GM10266 (cell line): ENCODE data around the gene UBE2I.

Experiments used
- DNase-seq: peaks from one replicate; pipeline ENCODE4 v3.0.0; 2012; ENCODE audit errors: extremely low spot score
- TF ChIP-seq, protein P1 (sequence below): IDR thresholded peaks from 2 replicates; pipeline ENCODE4 v1.5.1; 2012; ENCODE audit warnings: mild to moderate bottlenecking, low read depth; ENCODE audit not compliant: control insufficient read depth, insufficient read depth; ENCODE audit errors: missing control alignments

The UBE2I gene

DNA sequence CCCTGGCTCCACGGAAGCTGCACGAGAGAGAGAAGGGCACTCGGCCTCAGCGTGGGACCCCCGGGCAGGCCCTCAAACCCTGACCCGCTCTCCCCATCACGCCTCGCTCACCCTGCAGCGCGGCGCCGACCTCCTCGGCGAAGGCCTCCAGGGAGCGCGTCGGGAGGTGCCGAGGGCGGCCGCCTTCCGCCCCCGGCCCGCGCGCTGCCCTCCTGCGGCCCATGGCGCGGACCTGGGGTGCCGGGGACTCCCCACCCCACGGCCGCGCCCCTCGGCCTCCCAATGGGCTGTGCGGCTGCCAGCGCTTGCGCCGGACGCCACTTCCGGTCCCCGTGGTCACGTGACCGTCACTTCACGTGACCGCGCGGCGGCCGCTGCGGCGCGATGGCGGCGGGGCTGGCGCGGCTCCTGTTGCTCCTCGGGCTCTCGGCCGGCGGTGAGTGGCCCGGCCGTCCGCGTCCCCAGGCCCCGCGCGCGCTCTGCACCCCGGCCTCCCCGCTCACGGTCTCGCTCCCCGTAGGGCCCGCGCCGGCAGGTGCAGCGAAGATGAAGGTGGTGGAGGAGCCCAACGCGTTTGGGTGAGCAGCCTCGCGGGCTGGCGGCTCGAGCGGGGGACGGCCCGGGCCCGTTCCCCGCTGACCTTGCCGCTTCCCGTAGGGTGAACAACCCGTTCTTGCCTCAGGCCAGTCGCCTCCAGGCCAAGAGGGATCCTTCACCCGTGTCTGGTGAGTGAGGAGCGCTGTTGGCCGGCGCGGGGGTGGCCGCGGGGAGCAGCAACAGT is 42.3 kb downstream of the UBE2I start, which contains the start of the genes GNPTG and TSR3:
GNPTG (plus strand) TSS at position 350 of the 781 bp plus-strand sequence; CDS start at position 385, 35 bp downstream.
TSR3 (minus strand) TSS at position 297 of the 781 bp plus-strand sequence; CDS start at position 223, 74 bp downstream.
- TF ChIP-seq, protein P1, sequence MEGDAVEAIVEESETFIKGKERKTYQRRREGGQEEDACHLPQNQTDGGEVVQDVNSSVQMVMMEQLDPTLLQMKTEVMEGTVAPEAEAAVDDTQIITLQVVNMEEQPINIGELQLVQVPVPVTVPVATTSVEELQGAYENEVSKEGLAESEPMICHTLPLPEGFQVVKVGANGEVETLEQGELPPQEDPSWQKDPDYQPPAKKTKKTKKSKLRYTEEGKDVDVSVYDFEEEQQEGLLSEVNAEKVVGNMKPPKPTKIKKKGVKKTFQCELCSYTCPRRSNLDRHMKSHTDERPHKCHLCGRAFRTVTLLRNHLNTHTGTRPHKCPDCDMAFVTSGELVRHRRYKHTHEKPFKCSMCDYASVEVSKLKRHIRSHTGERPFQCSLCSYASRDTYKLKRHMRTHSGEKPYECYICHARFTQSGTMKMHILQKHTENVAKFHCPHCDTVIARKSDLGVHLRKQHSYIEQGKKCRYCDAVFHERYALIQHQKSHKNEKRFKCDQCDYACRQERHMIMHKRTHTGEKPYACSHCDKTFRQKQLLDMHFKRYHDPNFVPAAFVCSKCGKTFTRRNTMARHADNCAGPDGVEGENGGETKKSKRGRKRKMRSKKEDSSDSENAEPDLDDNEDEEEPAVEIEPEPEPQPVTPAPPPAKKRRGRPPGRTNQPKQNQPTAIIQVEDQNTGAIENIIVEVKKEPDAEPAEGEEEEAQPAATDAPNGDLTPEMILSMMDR, result peak; percentile 4

DNA sequence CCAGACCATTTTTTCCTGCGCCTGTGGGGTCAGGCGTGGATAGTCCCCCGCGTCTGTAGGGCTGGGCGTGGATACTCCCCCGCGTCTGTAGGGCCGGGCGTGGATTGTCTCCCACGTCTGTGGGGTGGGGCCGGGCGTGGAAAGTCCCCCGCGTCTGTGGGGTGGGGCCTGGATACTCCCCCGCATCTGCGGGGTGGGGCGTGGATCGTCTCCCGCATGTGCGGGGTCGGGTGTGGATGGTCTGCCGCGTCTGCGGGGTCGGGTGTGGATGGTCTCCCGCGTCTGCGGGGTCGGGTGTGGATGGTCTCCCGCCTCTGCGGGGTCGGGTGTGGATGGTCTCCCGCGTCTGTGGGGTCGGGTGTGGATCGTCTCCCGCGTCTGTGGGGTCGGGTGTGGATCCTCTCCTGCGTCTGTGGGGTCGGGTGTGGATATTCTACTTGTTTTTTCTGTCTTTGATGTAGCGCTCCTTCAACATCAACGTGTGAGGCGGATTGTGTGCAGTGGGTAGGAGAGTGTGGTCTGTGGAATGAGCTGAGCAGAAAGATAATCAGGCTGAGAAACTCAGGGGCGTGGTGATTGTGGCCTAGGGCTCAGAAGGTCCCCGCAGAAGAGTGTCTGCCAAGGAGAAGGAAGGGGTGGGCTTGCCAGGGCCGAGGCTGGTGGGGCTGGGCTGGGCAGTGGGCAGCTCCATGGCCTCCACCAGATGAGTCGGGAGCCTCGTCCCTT is 45.5 kb downstream of the UBE2I start:
- no peak for DNase-seq
- TF ChIP-seq, protein P1, result no peak

More for the DNA sequence above, 42.3 kb downstream of the UBE2I start, which contains the start of the genes GNPTG and TSR3:
- DNase-seq, result peak; percentile 99

DNA sequence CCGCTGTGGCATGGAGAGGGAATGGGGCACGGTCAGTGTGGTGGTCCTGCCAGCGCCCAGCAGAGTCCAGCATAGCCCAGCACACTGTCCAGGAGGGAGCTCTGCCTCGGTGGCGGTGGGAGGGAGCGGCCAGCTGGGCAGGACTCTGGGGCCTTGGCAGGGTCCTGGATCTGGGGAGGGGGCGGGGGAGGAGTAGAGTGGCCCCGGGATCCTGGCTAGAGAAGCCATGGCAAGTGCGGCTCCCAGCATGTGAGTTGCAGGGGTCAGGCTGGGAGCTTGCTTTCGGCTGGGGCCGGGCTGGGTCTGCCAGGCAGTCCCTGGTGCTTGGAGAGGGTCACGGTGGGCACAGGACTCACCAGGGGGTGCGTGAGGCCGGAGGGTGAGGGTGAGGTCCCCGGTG is 46.2 kb downstream of the UBE2I start:
- DNase-seq, result no peak
- TF ChIP-seq, protein P1, result no peak

DNA sequence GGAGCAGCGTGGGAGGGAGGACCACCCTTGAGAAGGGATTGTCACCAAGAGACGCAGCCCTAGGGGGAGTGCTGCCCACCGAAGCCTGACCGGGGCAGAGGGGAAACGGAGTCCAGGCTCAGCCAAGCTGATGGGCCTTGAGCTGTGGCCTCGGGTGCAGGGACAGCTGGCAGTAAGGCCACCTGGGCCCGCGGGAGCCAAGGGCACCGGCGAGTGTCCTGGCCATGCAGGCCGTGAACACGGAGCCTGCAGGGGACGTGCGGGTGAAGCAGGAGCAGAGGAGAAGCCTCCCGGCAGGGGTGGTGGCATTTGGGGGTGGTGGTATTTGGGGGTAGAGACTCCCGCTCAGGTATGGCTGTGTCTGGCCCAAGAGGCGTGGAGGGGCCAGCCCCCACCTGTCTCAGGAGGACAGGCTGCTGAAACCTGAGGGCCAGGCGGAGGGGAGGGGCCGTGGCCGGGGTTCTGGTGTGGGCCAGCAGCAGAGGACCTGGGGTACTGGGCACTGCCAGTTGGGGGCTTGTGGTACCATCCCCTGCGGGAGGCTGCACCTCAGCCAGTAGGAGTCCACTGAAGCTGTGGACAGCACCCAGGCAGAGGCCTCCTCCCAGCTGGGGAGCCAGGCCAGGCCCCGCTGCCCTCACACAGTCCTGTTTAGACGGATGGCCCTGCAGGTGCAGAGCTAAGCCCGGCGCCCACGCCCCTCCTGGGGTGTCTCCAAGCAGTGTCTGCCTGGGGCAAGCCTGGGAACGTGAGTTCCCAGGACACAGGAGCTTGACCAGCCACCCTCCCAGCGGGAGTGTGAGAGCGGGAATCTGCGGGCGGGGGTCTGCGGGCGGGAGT is 46.8 kb downstream of the UBE2I start:
- no peak for DNase-seq
- TF ChIP-seq, protein P1, result no peak

DNA sequence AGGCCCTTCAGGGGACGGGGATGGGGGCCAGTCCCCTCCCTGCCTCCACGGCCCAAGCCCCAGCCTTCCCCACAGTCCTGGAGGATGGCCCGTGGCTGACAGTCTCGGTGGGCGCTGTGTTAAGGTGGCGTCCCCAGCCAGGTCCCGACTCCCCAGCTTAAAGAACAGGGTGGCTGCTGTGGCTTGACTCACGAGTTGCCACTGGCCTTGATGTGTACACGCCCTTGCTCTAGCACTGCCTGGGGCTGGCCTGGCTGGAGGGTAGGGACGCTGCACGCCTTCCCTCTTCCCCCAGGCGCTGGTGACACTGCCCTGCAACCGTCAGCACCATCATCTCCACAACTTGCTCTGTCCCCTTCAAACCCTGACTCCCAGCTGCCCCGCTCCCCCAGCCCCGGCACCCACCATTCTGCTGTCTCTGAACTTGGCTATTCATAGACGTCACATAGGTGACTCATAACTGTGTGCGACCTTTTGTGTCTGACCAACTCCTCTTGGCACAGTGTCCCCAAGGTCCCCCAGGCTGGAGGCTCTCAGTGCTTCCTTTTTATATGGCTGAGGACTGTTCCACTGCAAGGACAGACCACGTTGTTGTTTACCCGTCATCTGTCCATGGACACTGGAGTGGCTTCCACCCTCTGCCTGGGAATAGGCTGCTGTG is 48.6 kb downstream of the UBE2I start:
- TF ChIP-seq, protein P1, result no peak
- no peak for DNase-seq

DNA sequence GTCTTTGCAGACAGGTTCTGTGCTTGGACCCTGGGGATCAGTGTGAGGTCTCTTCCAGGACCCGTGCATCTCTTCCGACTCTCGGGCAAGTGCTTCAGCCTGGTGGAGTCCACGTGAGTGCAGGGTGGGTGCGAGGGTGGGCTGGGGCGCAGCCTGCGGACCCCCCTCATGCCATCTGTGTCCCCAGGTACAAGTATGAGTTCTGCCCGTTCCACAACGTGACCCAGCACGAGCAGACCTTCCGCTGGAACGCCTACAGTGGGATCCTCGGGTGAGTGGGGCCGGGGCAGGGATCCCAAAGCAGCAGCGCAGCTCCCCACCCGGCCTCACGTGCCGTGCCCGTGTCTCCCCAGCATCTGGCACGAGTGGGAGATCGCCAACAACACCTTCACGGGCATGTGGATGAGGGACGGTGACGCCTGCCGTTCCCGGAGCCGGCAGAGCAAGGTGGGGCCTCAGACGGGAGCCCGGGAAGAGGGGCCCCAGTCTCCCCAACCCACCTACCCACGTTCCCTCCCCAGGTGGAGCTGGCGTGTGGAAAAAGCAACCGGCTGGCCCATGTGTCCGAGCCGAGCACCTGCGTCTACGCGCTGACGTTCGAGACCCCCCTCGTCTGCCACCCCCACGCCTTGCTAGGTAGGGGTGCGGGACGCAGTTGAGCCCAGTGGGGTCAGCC is 52.4 kb downstream of the UBE2I start:
- DNase-seq, result no peak
- TF ChIP-seq, protein P1, result no peak
